ENCODE data around the gene CYP2A6. TPM values are rescaled to one million over a fixed set of nuclear protein-coding genes. Genes with fewer than 3 reads are reported as not detected.

Gene CYP2A6
- total and polyA plus RNA-seq, 2 of the 4 experiments (the other 2 are of a cell fraction), result not detected

- WGBS, 2 experiments (ENCODE audit: extremely low coverage in 2 of 2, insufficient read length in 1 of 2), result 64% methylated on average over 11 of the region's 18 CpGs; no CpG with 5 or more reads in 1 of the 2 experiments
- H4K20me1 ChIP-seq (ENCODE audit: insufficient read depth, low read length), result peaks cover 73% of the 10 kb centered on the region
- H3K9me3 ChIP-seq (ENCODE audit: control insufficient read depth, insufficient read depth, low read length), result no peaks in the 10 kb centered on the region
- ChIA-PET CTCF (interaction anchor here (0.8 to 1.5 kb wide), 6 partner anchors 9 to 73 kb away, joined by 3 to 5 read pairs (median 3); partner anchors contain the start of gene EGLN2), POLR2A (ENCODE audit: unreplicated experiment) (no interaction called here)
- H2AFZ ChIP-seq (replicated peaks; ENCODE audit: low read length, poor library complexity), result peak overlapping the region; percentile 9
- no peak overlapping the region for H3K18ac ChIP-seq (ENCODE audit: low read depth, low read length)
- in situ Hi-C loops (cut with MboI; ENCODE audit: low sequenced_read_pairs) (loop anchor here (5.0 kb wide), 1 partner anchor 145 kb away; no protein-coding TSS in a partner anchor), intact Hi-C loops (cut with micrococcal nuclease) (loop anchor here (5.0 kb wide), 1 partner anchor 145 kb away; no protein-coding TSS in a partner anchor), dilution Hi-C loops (cut with HindIII; ENCODE audit: low sequenced_read_pairs, unreplicated experiment) (no loop called here)
- H2BK5ac ChIP-seq (ENCODE audit: low read depth, low read length, poor library complexity, severe bottlenecking), result no peak overlapping the region
- peaks cover 24 to 81% of the 10 kb centered on the region in 2 experiments for H3K79me1 ChIP-seq (ENCODE audit: low read depth in 1 of 2, low read length in 2 of 2)
- no peak overlapping the region for H2BK15ac ChIP-seq (ENCODE audit: low read depth, low read length)
- peak overlapping the region; percentile 37 for H2AK9ac ChIP-seq (replicated peaks; ENCODE audit: low read depth, low read length, poor library complexity)
- DNase-seq (no peak), ATAC-seq (ENCODE audit: low read depth) (no peak)
- no peak overlapping the region for H3K9ac ChIP-seq (ENCODE audit: low read depth, low read length)
- no peak overlapping the region for H4K91ac ChIP-seq (ENCODE audit: insufficient read depth, low read depth, low read length)
- no peak overlapping the region for H3K27ac ChIP-seq (ENCODE audit: insufficient read depth, low read length)
- H3K9me1 ChIP-seq (ENCODE audit: insufficient read depth, low read length), result peaks cover 23% of the 10 kb centered on the region
- no peak overlapping the region for H3K4me3 ChIP-seq (ENCODE audit: insufficient read depth, low read depth, low read length)
- no TSS peak for BruUV-seq (replicated peaks)
- no peaks in the 10 kb centered on the region for H3K27me3 ChIP-seq (ENCODE audit: control insufficient read depth, insufficient read depth, low read length)
- H3K4ac ChIP-seq (ENCODE audit: low read depth, low read length), result no peak overlapping the region
- no peak overlapping the region for H2BK120ac ChIP-seq (ENCODE audit: low read depth, low read length)
- H3K36me3 ChIP-seq (ENCODE audit: control insufficient read depth, insufficient read depth, low read length), result peaks cover 55% of the 10 kb centered on the region
- H4K8ac ChIP-seq (ENCODE audit: low read depth in 2 of 2, low read length in 2 of 2), result no peak overlapping the region
- H4K5ac ChIP-seq (ENCODE audit: low read depth, low read length), result no peak overlapping the region
- no peak overlapping the region for H3K56ac ChIP-seq (ENCODE audit: extremely low read depth, insufficient read depth, low read length)
- H2BK20ac ChIP-seq (ENCODE audit: low read depth, low read length), result no peak overlapping the region
- no peak overlapping the region for H3K14ac ChIP-seq (replicated peaks; ENCODE audit: low read depth, low read length)
- no peak overlapping the region for H2AK5ac ChIP-seq (ENCODE audit: low read depth, low read length)
- TF ChIP-seq CTCF (conservative IDR thresholded peaks at IDR 0.05; ENCODE audit: low read depth, low read length), result peak; percentile 26; the same call in 1 of the 2 replicates
- TF ChIP-seq CEBPB (IDR thresholded peaks at IDR 0.05; ENCODE audit: low read depth, low read length), result no peak
- H3K23ac ChIP-seq (ENCODE audit: low read depth, low read length), result no peak overlapping the region
- H3K4me2 ChIP-seq (ENCODE audit: low read depth, low read length), result no peak overlapping the region
- H3K4me1 ChIP-seq (ENCODE audit: control insufficient read depth, insufficient read depth, low read length), result peaks cover 22% of the 10 kb centered on the region
These were observed 42.9 kb downstream of the CYP2A6 start for GRCh38 chr19:40807147-40808020.

All from IMR-90 (cell line).